ENCODE data around the gene SPATA16.

GRCh38 chr3:172876297-172876696, 264.7 kb downstream of the SPATA16 start:
- TF ChIP-seq CTCF (IDR thresholded peaks at IDR 0.05) (no peak), USF1 (CRISPR knock-in tag; IDR thresholded peaks at IDR 0.05) (no peak), ZNF423 (CRISPR knock-in tag; IDR thresholded peaks at IDR 0.05) (no peak), MAX (CRISPR knock-in tag; IDR thresholded peaks at IDR 0.05) (no peak), NFYB (CRISPR knock-in tag; conservative IDR thresholded peaks at IDR 0.05; ENCODE audit: low read depth) (no peak), ELF4 (CRISPR knock-in tag; IDR thresholded peaks at IDR 0.05; ENCODE audit: low read depth) (no peak), JUN (CRISPR knock-in tag; IDR thresholded peaks at IDR 0.05) (no peak)
- TF ChIP-seq, protein P1, sequence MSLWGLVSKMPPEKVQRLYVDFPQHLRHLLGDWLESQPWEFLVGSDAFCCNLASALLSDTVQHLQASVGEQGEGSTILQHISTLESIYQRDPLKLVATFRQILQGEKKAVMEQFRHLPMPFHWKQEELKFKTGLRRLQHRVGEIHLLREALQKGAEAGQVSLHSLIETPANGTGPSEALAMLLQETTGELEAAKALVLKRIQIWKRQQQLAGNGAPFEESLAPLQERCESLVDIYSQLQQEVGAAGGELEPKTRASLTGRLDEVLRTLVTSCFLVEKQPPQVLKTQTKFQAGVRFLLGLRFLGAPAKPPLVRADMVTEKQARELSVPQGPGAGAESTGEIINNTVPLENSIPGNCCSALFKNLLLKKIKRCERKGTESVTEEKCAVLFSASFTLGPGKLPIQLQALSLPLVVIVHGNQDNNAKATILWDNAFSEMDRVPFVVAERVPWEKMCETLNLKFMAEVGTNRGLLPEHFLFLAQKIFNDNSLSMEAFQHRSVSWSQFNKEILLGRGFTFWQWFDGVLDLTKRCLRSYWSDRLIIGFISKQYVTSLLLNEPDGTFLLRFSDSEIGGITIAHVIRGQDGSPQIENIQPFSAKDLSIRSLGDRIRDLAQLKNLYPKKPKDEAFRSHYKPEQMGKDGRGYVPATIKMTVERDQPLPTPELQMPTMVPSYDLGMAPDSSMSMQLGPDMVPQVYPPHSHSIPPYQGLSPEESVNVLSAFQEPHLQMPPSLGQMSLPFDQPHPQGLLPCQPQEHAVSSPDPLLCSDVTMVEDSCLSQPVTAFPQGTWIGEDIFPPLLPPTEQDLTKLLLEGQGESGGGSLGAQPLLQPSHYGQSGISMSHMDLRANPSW (CRISPR knock-in tag; conservative IDR thresholded peaks at IDR 0.05; ENCODE audit: low read depth): no peak
